Subcutaneous adipose tissue (tissue), 4 donors: Measurements from ENCODE around the gene CRYBB1. TPM values are rescaled to one million over a fixed set of nuclear protein-coding genes. Genes with fewer than 3 reads are reported as not detected.

Source experiments
- total RNA-seq, 4 donors: library from RNA; depleted of rRNA; stranded (reverse); fragments of >200 nt; gene quantifications; one replicate each; pipeline ENCODE4 v1.1.0, GENCODE V29; 2016
- TF ChIP-seq, protein P1 (sequence below): fragments of 450-650 bp; IDR thresholded peaks from one replicate; pipeline ENCODE4 v1.5.1; 2016; ENCODE audit warnings: low read depth, mild to moderate bottlenecking, control low read depth, antibody characterized with exemption, moderate library complexity

Gene CRYBB1
- total RNA-seq, 4 donors from 2014 or later = 0.75 to 3.7 (median 1.0) TPM

- TF ChIP-seq, protein P1, sequence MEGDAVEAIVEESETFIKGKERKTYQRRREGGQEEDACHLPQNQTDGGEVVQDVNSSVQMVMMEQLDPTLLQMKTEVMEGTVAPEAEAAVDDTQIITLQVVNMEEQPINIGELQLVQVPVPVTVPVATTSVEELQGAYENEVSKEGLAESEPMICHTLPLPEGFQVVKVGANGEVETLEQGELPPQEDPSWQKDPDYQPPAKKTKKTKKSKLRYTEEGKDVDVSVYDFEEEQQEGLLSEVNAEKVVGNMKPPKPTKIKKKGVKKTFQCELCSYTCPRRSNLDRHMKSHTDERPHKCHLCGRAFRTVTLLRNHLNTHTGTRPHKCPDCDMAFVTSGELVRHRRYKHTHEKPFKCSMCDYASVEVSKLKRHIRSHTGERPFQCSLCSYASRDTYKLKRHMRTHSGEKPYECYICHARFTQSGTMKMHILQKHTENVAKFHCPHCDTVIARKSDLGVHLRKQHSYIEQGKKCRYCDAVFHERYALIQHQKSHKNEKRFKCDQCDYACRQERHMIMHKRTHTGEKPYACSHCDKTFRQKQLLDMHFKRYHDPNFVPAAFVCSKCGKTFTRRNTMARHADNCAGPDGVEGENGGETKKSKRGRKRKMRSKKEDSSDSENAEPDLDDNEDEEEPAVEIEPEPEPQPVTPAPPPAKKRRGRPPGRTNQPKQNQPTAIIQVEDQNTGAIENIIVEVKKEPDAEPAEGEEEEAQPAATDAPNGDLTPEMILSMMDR = no peak
Observed at GRCh38 chr22:26589367-26589844, 28.4 kb downstream of the CRYBB1 start.

- TF ChIP-seq, protein P1 = no peak
Observed at GRCh38 chr22:26588729-26589366, 29.0 kb downstream of the CRYBB1 start.

GRCh38 chr22:26587991-26588613 lies 29.7 kb downstream of the CRYBB1 start:
- TF ChIP-seq, protein P1 = no peak

DNA sequence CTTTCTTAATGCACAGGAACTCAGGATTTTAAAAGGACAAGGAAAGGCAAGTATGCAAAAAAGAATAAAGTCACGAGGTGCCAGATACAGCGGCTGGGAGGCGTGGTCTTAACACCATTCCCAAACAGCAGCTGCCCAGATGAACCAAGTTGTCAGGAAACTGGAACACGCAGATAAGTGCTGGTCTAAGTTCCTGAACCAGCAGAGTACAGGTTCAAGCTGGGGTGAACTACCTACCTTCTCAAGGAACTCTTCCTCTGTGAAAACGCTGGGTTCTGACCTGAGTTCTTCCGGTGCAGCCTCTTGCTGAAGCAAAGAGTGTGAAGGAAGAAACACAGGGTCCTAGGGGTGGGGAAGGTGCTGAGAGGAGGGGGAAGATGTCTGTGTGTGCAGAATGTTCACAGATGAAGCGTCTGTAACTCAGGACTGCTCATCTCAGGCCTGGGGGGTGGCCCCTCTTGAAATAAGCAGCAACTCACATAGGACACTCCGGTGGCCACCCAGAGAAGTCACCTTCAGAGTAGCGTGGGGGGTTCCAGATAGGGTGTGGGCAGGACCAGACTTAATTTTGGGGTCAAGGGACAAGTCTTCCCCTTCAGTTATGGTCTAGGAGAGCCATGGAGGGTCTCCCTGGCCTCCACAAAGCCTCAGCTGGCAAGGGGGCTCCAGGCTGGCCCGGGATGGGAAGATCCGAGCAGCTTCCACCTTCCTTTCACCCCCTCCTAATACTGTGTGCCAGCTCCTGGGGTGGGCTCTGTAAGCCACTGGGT lies 31.1 kb downstream of the CRYBB1 start:
- TF ChIP-seq, protein P1 = no peak

- TF ChIP-seq, protein P1 = no peak
Observed at GRCh38 chr22:26585104-26585790, 32.6 kb downstream of the CRYBB1 start.

DNA sequence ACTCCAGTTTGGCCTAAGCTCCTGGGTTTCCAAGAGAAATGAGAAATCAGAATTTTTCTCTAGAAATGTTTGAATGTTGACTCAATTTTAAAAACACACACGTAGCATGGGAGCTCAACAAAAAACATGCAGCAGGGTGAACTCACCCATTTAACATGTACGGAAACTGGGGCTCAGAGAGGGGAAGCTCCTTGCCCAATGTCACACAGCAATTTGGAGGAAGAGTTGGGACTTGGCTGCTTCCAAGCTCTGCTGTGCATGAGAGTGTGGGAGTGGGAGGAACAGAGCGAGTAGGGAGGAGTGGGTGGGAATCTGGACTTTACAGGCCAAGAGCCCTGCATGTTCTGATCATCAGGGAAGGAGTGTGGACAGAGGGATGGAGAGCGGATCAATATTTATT lies 33.8 kb downstream of the CRYBB1 start:
- TF ChIP-seq, protein P1 = no peak
